Fibroblast of lung (primary cell): Measurements from ENCODE around the gene SNX21. TPM values are rescaled to one million over a fixed set of nuclear protein-coding genes. Genes with fewer than 3 reads are reported as not detected.

ENCODE experiments used
- DNase-seq, 2 donors: peaks; one replicate each; pipeline versions ENCODE4 v3.0.0 to v3.0.0-alpha.2; 2010; ENCODE audit warnings: low read depth in 2 of 2
- H2AFZ ChIP-seq: 2 replicates; pipeline ENCODE4 v1.5.1; 2012; ENCODE audit warnings: low read length, control low read depth, inconsistent platforms
- H3K27ac ChIP-seq: 2 replicates; pipeline ENCODE4 v1.5.1; 2011; ENCODE audit warnings: low read length, control low read depth; ENCODE audit not compliant: insufficient read depth
- H3K27me3 ChIP-seq: 2 replicates; pipeline ENCODE4 v1.5.1; 2011; ENCODE audit warnings: mild to moderate bottlenecking, low read length; ENCODE audit not compliant: control insufficient read depth, insufficient read depth
- H3K36me3 ChIP-seq: 2 replicates; pipeline ENCODE4 v1.5.1; 2011; ENCODE audit warnings: low read length; ENCODE audit not compliant: control insufficient read depth, insufficient read depth
- H3K4me1 ChIP-seq: 2 replicates; pipeline ENCODE4 v1.5.1; 2011; ENCODE audit warnings: low read length; ENCODE audit not compliant: control insufficient read depth, insufficient read depth; ENCODE audit errors: extremely low read depth
- H3K4me2 ChIP-seq: 2 replicates; pipeline ENCODE4 v1.5.1; 2011; ENCODE audit warnings: low read length, control low read depth; ENCODE audit not compliant: insufficient read depth; ENCODE audit errors: extremely low read depth
- H3K4me3 ChIP-seq, 4 experiments: fragments of 200-600 bp in 1 of 4; sonication (generic) in 1 of 4; replicated peaks in 1 of 4; 2 replicates each; pipeline ENCODE4 v1.5.1; 2011 to 2016; ENCODE audit warnings: low read length in 4 of 4, low read depth in 3 of 4, mild to moderate bottlenecking in 3 of 4, control low read depth in 2 of 4, inconsistent platforms in 1 of 4, mixed read lengths in 1 of 4; ENCODE audit not compliant: insufficient read depth in 1 of 4; ENCODE audit errors: control extremely low read depth in 1 of 4
- H3K79me2 ChIP-seq: 2 replicates; pipeline ENCODE4 v1.5.1; 2012; ENCODE audit warnings: mild to moderate bottlenecking, low read length, inconsistent platforms; ENCODE audit not compliant: control insufficient read depth, insufficient read depth
- H3K9ac ChIP-seq: 2 replicates; pipeline ENCODE4 v1.5.1; 2011; ENCODE audit warnings: mild to moderate bottlenecking, low read length, control low read depth; ENCODE audit not compliant: insufficient read depth
- H3K9me3 ChIP-seq: 2 replicates; pipeline ENCODE4 v1.5.1; 2012; ENCODE audit warnings: low read depth, low read length; ENCODE audit not compliant: control insufficient read depth, insufficient read depth
- H4K20me1 ChIP-seq: 2 replicates; pipeline ENCODE4 v1.5.1; 2011; ENCODE audit warnings: low read length; ENCODE audit not compliant: control insufficient read depth, insufficient read depth; ENCODE audit errors: extremely low read depth
- CTCF ChIP-seq, 2 donors: IDR thresholded peaks in 1 of 2; conservative IDR thresholded peaks in 1 of 2; 1 replicate in 1 of 2; 2 replicates in 1 of 2; pipeline ENCODE4 v1.5.1; 2011 to 2012; ENCODE audit warnings: low read length in 2 of 2, control low read depth in 1 of 2, inconsistent platforms in 1 of 2, low read depth in 1 of 2, mild to moderate bottlenecking in 1 of 2
- EZH2 ChIP-seq: IDR thresholded peaks from 2 replicates; pipeline ENCODE4 v1.5.1; 2012; ENCODE audit warnings: low read length, control low read depth, mild to moderate bottlenecking; ENCODE audit errors: missing control alignments
- polyA plus RNA-seq, 2 donors: library from polyadenylated mRNA; depleted of rRNA in 1 of 2; stranded (reverse) in 1 of 2; unstranded in 1 of 2; fragments of >200 nt; gene quantifications; 2 replicates each; pipeline ENCODE4 v1.2.1, GENCODE V29; 2011 to 2012; ENCODE audit warnings: missing spikeins in 1 of 2
- total RNA-seq: library from RNA; depleted of rRNA; stranded (reverse); fragments of >200 nt; gene quantifications from 2 replicates; pipeline ENCODE4 v1.2.1, GENCODE V29; 2014

Gene SNX21
- total and polyA plus RNA-seq, 2 donors (not counting 1 experiment from before 2014, with no cell fraction given), result 21.8 to 101 TPM

GRCh38 chr20:45801851-45802250, 31.7 kb upstream of the SNX21 start:
- H3K36me3 ChIP-seq, result peaks cover 14% of the 10 kb centered on the region
- no peak for TF ChIP-seq EZH2
- TF ChIP-seq CTCF (conservative IDR thresholded peaks at IDR 0.05 in 1 of 2, IDR thresholded peaks at IDR 0.05 in 1 of 2; ENCODE audit: low read depth in 1 of 2, low read length in 2 of 2), result no peak

GRCh38 chr20:45810191-45810970, 23.2 kb upstream of the SNX21 start:
- Histone ChIP-seq H2AFZ (no peak overlapping the region), H3K36me3 (peaks cover 21% of the 10 kb centered on the region), H3K4me1 (peaks cover 2% of the 10 kb centered on the region), H3K4me2 (no peak overlapping the region), H3K9ac (no peak overlapping the region), H3K79me2 (peaks cover 20% of the 10 kb centered on the region), H3K9me3 (no peaks in the 10 kb centered on the region), H3K27me3 (no peaks in the 10 kb centered on the region), H3K27ac (no peak overlapping the region), H3K4me3 (no peak overlapping the region), H4K20me1 (no peaks in the 10 kb centered on the region)
- no peak for DNase-seq
- no peak for TF ChIP-seq CTCF (conservative IDR thresholded peaks at IDR 0.05 in 1 of 2, IDR thresholded peaks at IDR 0.05 in 1 of 2; ENCODE audit: low read depth in 1 of 2, low read length in 2 of 2)
- no peak for TF ChIP-seq EZH2

More at GRCh38 chr20:45801851-45802250, 31.7 kb upstream of the SNX21 start:
- Histone ChIP-seq H3K4me2 (no peak overlapping the region), H4K20me1 (no peaks in the 10 kb centered on the region), H3K9me3 (no peaks in the 10 kb centered on the region), H3K27ac (no peak overlapping the region), H3K4me1 (no peaks in the 10 kb centered on the region), H3K27me3 (no peaks in the 10 kb centered on the region), H3K79me2 (no peaks in the 10 kb centered on the region), H3K9ac (no peak overlapping the region), H2AFZ (no peak overlapping the region), H3K4me3 (no peak overlapping the region)
- no peak for DNase-seq

GRCh38 chr20:45812157-45813005, 21.2 kb upstream of the SNX21 start, which contains the start of gene UBE2C:
Gene UBE2C, plus strand, starts transcription at chr20:45812644. Its CDS starts 52 bp downstream, at chr20:45812696.
- Histone ChIP-seq H3K27ac (peak within 1 kb of the TSS; percentile 77), H4K20me1 (no peaks in the 10 kb centered on the region), H3K4me2 (peak within 1 kb of the TSS; percentile 89), H2AFZ (peak within 1 kb of the TSS; percentile 66), H3K4me1 (peaks cover 5% of the 10 kb centered on the region), H3K27me3 (no peaks in the 10 kb centered on the region), H3K9me3 (no peaks in the 10 kb centered on the region), H3K9ac (peak within 1 kb of the TSS; percentile 60), H3K4me3 (peak within 1 kb of the TSS; percentile 73 to 83 (median 78)), H3K79me2 (peaks cover 23% of the 10 kb centered on the region), H3K36me3 (peaks cover 24% of the 10 kb centered on the region)
- peak; percentile 100 for DNase-seq
- TF ChIP-seq EZH2 (no peak), CTCF (conservative IDR thresholded peaks at IDR 0.05 in 1 of 2, IDR thresholded peaks at IDR 0.05 in 1 of 2; ENCODE audit: low read depth in 1 of 2, low read length in 2 of 2) (no peak)
